Panc1 (cell line): ENCODE measurements around the gene SF3A1. TPM values are rescaled to one million over a fixed set of nuclear protein-coding genes. Genes with fewer than 3 reads are reported as not detected.

Source experiments
- ATAC-seq: fragments of 200-7000 bp; cut with Tn5 transposase; 2 replicates; pipeline ENCODE4 v1.9.1; 2020; ENCODE audit warnings: mild to moderate bottlenecking, moderate library complexity
- BruUV-seq: library from RNA; stranded (reverse); fragments of 400-500 nt; replicated peaks from 2 replicates; lab custom pipeline; 2021; lab: Mats Ljungman, UMichigan
- CTCF ChIA-PET: fragments of 300-600 bp; sonication (Branson Sonifier 250); formaldehyde crosslinking; loops from one replicate; lab custom pipeline; 2022; ENCODE audit warnings: antibody characterized with exemption; lab: Charles Lee
- POLR2A ChIA-PET: fragments of 300-600 bp; sonication (Branson Sonifier 250); formaldehyde crosslinking; loops from one replicate; lab custom pipeline; 2022; ENCODE audit warnings: antibody characterized with exemption; lab: Charles Lee
- DNase-seq: peaks from one replicate; pipeline ENCODE4 v3.0.0-alpha.2; 2010; ENCODE audit warnings: low read depth, low spot score
- H3K27ac ChIP-seq: 2 replicates; pipeline ENCODE4 v1.5.1; 2011; ENCODE audit warnings: mild to moderate bottlenecking, low read length, inconsistent platforms
- H3K27me3 ChIP-seq: fragments of 200-500 bp; sonication (Bioruptor generic); 2 replicates; pipeline ENCODE4 v1.6.0; 2014; ENCODE audit warnings: low read length, inconsistent platforms; ENCODE audit not compliant: control insufficient read depth, insufficient read depth
- H3K36me3 ChIP-seq: fragments of 200-500 bp; sonication (Bioruptor generic); 2 replicates; pipeline ENCODE4 v1.5.1; 2014; ENCODE audit warnings: inconsistent platforms, mild to moderate bottlenecking, low read length, moderate library complexity; ENCODE audit not compliant: control insufficient read depth, insufficient read depth
- H3K4me1 ChIP-seq: 2 replicates; pipeline ENCODE4 v1.5.1; 2011; ENCODE audit warnings: inconsistent platforms, mild to moderate bottlenecking, low read length, moderate library complexity; ENCODE audit not compliant: control insufficient read depth, insufficient read depth
- H3K4me3 ChIP-seq, 2 experiments: 2 replicates each; pipeline ENCODE4 v1.5.1; 2011 to 2012; ENCODE audit warnings: low read depth in 2 of 2, low read length in 2 of 2, mild to moderate bottlenecking in 2 of 2, inconsistent platforms in 1 of 2, moderate library complexity in 1 of 2
- H3K9me3 ChIP-seq: fragments of 200-500 bp; sonication (Bioruptor generic); 2 replicates; pipeline ENCODE4 v1.5.1; 2014; ENCODE audit warnings: low read depth, mild to moderate bottlenecking, inconsistent platforms, low read length, moderate library complexity; ENCODE audit not compliant: control insufficient read depth, insufficient read depth
- POLR2AphosphoS5 ChIP-seq: IDR thresholded peaks from 2 replicates; pipeline ENCODE4 v1.6.1; 2012; ENCODE audit warnings: mild to moderate bottlenecking, low read depth, low read length, moderate library complexity
- SIN3A ChIP-seq: IDR thresholded peaks from 2 replicates; pipeline ENCODE4 v1.6.1; 2012; ENCODE audit warnings: low read depth, mild to moderate bottlenecking, low read length, moderate library complexity, borderline replicate concordance; ENCODE audit not compliant: insufficient read depth
- TCF7L2 ChIP-seq: IDR thresholded peaks from 2 replicates; pipeline ENCODE4 v1.6.1; 2011; ENCODE audit warnings: mild to moderate bottlenecking, low read depth, low read length, inconsistent platforms
- in situ Hi-C: cut with HindIII; loops from 2 replicates; pipeline ENCODE4 v1.10.0; 2016; ENCODE audit warnings: low sequenced_read_pairs, low pct_unique_long_range_greater_than_20kb
- intact Hi-C: fragments of 100-400 bp; cut with micrococcal nuclease; formaldehyde crosslinking; loops from one replicate; pipeline ENCODE4 v1.10.0; 2022; ENCODE audit not compliant: unreplicated experiment
- total RNA-seq: library from RNA; stranded (reverse); gene quantifications from one replicate; pipeline ENCODE4 v1.2.1, GENCODE V29; 2021; ENCODE audit not compliant: unreplicated experiment
- TF ChIP-seq, protein P1 (sequence below), 2 experiments: IDR thresholded peaks; 2 replicates each; pipeline ENCODE4 v1.6.1; 2011 to 2012; ENCODE audit warnings: low read depth in 2 of 2, control low read depth in 1 of 2, low read length in 1 of 2, mild to moderate bottlenecking in 1 of 2, moderate library complexity in 1 of 2; ENCODE audit not compliant: insufficient read depth in 1 of 2
- TF ChIP-seq, protein P2 (sequence below): fragments of 450-650 bp; IDR thresholded peaks from 2 replicates; pipeline ENCODE4 v1.5.1; 2017; ENCODE audit warnings: mild to moderate bottlenecking

Gene SF3A1
- total RNA-seq, 1 experiment from 2014 or later, result 176 TPM

DNA sequence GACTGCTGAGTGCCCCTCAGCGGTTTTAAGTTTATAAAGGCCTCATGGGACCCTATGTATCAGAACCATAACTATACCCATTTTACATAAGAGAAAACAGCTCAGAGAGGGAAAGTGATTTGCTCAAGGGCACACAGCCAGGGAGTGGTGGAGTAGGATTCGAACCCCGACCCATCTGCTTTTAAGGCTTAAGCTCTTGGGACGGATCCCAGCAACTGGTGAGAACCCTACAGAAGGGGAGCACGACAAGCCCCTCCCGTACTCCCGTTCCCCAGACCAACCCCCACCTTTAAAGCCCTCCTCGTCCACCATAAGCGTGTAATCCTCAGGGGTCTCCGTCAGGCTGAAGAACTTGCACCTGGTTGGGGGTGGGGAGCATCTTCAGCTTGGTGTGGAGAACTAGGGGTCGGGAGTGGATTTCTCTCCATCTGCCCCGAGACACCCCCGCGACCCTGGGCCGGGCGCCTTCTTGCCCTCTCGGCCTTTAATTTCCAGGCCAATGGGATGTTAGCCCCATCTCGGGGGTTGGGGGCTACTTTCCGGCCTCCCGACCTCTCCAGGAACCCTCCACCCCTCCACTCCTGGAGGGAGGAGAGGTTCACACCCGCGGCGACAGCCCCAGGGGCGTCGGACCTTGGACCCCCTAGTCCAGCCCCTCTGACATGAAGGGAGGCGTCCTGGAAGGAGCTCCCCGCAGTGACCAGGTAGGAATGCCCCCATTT is 68.1 kb downstream of the SF3A1 start:
- intact Hi-C loops, result loop anchor here (5.0 kb wide), 1 partner anchor 99 kb away; the partner anchor contains the start of gene RNF215
- H3K4me3 ChIP-seq, result peak overlapping the region; percentile 60 to 74
- in situ Hi-C loops, result no loop called here
- H3K9me3 ChIP-seq, result no peaks in the 10 kb centered on the region
- H3K36me3 ChIP-seq, result no peaks in the 10 kb centered on the region; the same call in 1 of the 2 replicates
- TSS peak; percentile 67 for BruUV-seq
- ChIA-PET CTCF (interaction anchor here (0.7 to 1.7 kb wide), 7 partner anchors 14 to 181 kb away, joined by 3 to 12 read pairs (median 5); partner anchors contain the start of genes RNF215 and TBC1D10A), POLR2A (interaction anchor here (0.6 kb wide), 3 partner anchors 36 to 437 kb away, joined by 3 to 6 read pairs (median 3); no protein-coding TSS in a partner anchor)
- H3K27ac ChIP-seq, result peak overlapping the region; percentile 59
- no peak for DNase-seq
- TF ChIP-seq, protein P1, sequence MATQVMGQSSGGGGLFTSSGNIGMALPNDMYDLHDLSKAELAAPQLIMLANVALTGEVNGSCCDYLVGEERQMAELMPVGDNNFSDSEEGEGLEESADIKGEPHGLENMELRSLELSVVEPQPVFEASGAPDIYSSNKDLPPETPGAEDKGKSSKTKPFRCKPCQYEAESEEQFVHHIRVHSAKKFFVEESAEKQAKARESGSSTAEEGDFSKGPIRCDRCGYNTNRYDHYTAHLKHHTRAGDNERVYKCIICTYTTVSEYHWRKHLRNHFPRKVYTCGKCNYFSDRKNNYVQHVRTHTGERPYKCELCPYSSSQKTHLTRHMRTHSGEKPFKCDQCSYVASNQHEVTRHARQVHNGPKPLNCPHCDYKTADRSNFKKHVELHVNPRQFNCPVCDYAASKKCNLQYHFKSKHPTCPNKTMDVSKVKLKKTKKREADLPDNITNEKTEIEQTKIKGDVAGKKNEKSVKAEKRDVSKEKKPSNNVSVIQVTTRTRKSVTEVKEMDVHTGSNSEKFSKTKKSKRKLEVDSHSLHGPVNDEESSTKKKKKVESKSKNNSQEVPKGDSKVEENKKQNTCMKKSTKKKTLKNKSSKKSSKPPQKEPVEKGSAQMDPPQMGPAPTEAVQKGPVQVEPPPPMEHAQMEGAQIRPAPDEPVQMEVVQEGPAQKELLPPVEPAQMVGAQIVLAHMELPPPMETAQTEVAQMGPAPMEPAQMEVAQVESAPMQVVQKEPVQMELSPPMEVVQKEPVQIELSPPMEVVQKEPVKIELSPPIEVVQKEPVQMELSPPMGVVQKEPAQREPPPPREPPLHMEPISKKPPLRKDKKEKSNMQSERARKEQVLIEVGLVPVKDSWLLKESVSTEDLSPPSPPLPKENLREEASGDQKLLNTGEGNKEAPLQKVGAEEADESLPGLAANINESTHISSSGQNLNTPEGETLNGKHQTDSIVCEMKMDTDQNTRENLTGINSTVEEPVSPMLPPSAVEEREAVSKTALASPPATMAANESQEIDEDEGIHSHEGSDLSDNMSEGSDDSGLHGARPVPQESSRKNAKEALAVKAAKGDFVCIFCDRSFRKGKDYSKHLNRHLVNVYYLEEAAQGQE (IDR thresholded peaks at IDR 0.05; ENCODE audit: insufficient read depth in 1 of 2, low read depth in 2 of 2, low read length in 1 of 2), result no peak
- TF ChIP-seq, protein P2, sequence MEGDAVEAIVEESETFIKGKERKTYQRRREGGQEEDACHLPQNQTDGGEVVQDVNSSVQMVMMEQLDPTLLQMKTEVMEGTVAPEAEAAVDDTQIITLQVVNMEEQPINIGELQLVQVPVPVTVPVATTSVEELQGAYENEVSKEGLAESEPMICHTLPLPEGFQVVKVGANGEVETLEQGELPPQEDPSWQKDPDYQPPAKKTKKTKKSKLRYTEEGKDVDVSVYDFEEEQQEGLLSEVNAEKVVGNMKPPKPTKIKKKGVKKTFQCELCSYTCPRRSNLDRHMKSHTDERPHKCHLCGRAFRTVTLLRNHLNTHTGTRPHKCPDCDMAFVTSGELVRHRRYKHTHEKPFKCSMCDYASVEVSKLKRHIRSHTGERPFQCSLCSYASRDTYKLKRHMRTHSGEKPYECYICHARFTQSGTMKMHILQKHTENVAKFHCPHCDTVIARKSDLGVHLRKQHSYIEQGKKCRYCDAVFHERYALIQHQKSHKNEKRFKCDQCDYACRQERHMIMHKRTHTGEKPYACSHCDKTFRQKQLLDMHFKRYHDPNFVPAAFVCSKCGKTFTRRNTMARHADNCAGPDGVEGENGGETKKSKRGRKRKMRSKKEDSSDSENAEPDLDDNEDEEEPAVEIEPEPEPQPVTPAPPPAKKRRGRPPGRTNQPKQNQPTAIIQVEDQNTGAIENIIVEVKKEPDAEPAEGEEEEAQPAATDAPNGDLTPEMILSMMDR, result no peak
- TF ChIP-seq SIN3A (no peak), POLR2AphosphoS5 (no peak), TCF7L2 (no peak)
- no peak for ATAC-seq
- H3K4me1 ChIP-seq, result peaks cover 25% of the 10 kb centered on the region
- H3K27me3 ChIP-seq, result no peaks in the 10 kb centered on the region

DNA sequence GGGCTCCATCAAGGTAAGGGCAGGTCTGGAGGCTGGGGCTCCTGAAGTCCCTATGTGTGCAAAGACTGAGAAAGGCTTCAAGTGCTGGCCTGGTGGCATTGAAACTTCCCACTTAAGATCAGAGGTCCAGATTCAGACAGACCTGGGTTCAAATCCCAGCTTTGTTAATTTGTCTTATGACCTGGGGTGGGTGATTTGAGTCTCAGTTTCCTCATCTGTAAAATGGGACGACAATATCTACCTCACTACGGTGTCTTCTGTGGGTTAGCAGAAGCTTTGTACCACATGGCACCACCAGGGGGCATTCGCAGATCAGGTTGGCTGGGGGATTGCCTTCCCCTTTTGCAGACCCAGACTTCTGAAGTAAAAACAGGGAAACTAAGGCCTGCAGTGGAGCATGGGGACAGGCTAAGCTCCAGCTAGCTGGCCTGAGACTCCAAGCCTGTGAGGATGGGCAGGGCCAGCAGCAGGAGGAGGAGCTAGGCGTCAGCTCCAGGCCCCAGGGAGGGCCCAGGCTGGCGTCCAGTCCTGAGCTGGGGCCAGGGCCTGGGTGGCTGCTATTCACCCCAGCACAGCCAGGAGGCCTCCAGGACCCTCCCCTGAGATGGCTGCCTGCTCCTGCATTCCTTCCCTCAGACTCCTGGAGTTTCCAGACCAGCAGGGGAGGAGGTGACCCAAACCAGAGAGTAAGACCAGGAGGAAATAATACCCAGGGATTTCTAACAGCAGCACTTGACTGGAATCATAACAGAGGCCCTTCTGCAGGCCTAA is 68.9 kb downstream of the SF3A1 start:
- H3K4me3 ChIP-seq, result peak overlapping the region in 1 of 2 experiments; percentile 74; a peak in 2 of 4 replicates
- POLR2A ChIA-PET, result interaction anchor here (0.6 kb wide), 1 partner anchor 37 kb away, joined by 3 read pairs; no protein-coding TSS in a partner anchor
- no peaks in the 10 kb centered on the region; the same call in 1 of the 2 replicates for H3K36me3 ChIP-seq
- TF ChIP-seq, protein P2, result peak; percentile 79
- TF ChIP-seq TCF7L2, result no peak
- TF ChIP-seq POLR2AphosphoS5, result no peak
- TF ChIP-seq SIN3A, result no peak
- TF ChIP-seq, protein P1 (IDR thresholded peaks at IDR 0.05; ENCODE audit: insufficient read depth in 1 of 2, low read depth in 2 of 2, low read length in 1 of 2), result no peak
- BruUV-seq, result no TSS peak
- DNase-seq, result peak; percentile 65
- CTCF ChIA-PET, result interaction anchor here (0.5 to 1.7 kb wide), 9 partner anchors 15 to 675 kb away, joined by 3 to 12 read pairs (median 5); partner anchors contain the start of genes RNF215 and TBC1D10A
- no peaks in the 10 kb centered on the region for H3K27me3 ChIP-seq
- H3K9me3 ChIP-seq, result no peaks in the 10 kb centered on the region
- H3K4me1 ChIP-seq, result peaks cover 25% of the 10 kb centered on the region
- peak overlapping the region; percentile 59; the same call in 1 of the 2 replicates for H3K27ac ChIP-seq
- ATAC-seq, result peak; percentile 81
- intact Hi-C loops (loop anchor here (5.0 kb wide), 1 partner anchor 99 kb away; the partner anchor contains the start of gene RNF215), in situ Hi-C loops (no loop called here)
